Activated CD4-positive, CD25-positive, alpha-beta regulatory T cell treated with anti-CD3 and anti-CD28 coated beads, Interleukin-2, amount 50 U/mL, for 72 hours (primary cell): ENCODE data around the gene EIF5AL1.
"Not testable (repeated sequence)": the region's sequence is repeated elsewhere in the genome, so short reads cannot be mapped to it uniquely, and the experiment has no call there.

Source experiments
- DNase-seq: peaks from one replicate; pipeline ENCODE4 v3.0.0; 2021

EIF5AL1 gene

DNA sequence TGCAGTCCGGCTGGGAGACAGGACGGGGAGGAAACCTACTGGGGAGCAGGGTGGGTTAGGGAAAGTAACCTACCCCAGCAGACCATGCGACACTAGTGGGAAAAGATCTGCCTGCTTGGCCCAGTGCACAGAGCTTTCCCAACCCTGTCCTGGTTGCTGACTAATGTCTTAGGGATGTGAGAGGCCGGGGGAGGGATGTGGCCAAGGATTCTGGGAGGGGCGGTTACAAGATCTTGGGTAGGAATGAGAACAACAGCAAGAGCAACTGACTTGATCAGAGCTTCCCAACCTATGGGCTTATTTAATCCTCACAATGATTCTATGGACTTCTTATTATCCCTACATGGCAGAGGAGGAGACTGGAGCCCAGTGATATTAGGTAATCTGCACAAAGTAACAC lies 24.0 kb upstream of the EIF5AL1 start:
- no peak for DNase-seq

DNA sequence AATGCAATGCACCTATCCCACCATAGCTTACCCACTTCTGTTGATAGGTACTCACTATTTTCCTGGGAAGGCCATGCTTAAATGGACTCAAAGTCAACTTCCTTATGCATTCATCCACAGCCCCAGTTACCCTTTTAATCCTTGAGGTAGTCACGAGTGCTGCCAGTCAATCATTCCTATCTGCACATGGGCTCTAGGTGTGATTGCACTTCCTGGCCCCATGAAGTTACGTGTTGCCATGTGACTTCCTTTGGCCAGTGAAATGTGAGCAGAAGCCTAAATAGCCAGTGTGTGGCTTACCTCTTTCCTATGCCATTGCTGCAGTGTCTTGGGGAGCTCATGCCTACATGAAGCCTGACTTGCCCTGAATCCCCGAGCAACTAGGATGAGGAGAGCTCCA lies 23.5 kb upstream of the EIF5AL1 start:
- no peak for DNase-seq

DNA sequence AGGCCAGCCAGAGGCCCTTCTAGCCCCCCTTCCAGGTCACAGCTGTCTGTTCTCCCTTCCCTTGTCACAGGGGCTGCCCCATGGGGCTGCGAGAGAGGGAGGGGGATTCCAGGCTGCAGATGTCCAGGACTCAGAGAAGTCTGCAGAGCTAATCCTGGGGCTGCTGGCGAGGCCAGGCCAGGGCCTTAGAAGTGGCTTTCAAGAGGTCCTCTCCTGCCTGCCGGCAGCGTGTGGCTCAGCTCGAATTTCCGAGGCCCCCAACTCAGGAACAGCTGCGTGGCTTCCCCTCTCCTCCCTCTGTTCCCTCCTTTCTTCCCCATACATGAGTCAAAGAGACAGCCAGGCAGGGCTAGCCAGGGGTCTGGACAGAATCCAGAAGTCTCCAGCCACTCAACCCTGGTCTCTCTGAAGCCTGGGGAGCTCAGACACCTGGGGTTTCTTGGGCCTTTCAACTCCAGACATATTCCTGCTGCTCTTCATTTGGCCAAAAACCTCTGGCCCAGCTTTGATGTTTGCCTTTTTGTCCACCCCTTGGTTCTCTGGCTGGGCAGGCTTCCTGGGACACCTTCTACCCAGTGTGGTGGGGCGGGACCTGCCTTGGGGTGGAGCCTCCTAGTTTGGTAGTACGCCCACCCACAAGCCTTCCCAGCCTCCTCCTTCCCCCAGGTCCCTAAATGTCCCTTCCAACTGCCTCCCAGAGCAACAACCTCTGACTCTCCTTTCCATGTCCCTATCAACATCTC lies 21.8 kb upstream of the EIF5AL1 start:
- DNase-seq: no peak

DNA sequence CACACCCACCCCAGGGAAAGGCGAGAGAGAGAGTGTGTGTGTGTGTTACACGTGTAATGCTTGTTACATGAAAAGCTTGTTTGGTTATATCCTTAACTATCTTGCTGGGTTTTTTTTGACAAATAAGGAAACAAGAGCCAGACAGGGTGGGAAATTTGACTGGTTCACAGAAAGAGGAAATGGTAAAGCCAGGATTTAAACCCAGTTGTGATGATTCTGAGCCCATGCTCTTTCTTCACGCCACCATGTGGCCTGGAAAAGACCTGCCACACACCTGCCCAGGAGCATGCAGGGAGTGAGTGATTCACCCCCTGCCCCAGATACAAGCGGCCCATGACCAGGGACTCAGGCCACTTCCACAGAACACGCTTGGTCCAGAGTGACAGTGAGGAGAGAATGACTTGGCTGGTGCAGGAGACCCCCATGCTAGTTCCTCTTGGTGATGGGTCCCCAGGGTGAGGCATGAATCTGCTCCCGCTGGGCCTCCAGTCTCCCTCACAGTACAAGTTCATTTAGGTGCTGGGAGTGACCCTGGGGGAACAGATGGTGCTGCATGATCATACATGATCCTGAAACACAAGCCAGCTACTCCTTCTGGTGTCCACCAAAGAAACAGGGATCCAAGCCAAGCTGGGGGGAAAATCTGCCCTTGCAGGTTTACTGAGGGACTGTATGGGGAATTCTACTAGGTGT lies 21.0 kb upstream of the EIF5AL1 start:
- no peak for DNase-seq

DNA sequence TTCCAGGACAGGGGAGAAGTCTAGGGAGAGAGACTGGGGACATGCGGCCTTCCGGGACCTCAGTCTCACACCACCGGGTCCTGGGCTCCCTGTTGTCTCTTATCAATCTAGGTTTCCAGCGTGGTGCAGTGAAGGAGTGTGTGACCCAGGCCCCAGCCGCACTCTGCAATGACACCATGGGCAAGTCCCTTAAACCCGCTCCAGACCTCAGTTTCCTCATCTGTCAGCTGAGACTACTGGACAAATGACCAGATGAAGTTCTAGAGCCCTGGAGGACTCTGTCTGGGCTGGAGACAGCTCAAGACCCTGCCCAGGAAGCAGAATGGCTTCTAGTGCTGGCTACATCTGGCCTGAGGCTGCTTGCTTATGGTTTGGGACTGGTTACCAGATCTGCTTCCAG lies 20.1 kb upstream of the EIF5AL1 start:
- DNase-seq: no peak

DNA sequence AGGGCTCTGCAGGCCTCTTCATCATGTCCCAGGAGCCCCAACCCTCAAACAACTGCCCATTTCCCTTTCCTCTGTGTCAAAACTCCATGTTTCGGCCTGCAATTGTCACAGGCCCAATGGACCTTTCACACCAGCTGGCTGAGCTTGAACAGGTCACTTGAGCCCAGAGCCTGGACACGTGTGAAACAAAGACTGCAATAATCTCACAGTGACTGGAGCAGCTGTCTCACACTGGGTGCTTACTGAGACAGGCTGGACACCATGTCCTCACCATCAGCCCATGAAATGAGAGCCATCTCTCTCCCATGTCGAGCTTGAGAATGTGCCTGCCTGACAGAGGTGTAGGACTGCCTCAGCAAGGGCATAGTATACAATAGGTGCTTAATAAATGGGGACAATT lies 19.5 kb upstream of the EIF5AL1 start:
- no peak for DNase-seq

DNA sequence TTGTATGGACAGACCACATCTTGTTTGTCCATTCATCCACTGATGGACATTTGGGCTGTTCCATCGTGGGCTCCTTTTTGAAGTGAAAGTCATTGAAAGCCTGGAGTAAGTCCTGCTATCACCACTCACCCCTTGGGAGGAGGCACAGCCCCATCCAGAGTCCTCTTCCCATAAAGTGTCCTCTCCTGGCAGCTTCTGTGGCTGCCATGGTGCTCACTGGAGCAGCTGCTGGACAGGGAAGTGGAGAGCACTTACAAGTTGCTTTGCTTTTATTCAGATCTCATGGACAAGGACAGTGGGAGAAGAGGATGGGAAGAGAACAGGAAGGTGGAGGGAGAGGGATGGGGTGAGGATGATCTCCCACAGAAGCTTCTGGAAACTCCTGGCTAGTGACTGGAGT lies 18.5 kb upstream of the EIF5AL1 start:
- no peak for DNase-seq

DNA sequence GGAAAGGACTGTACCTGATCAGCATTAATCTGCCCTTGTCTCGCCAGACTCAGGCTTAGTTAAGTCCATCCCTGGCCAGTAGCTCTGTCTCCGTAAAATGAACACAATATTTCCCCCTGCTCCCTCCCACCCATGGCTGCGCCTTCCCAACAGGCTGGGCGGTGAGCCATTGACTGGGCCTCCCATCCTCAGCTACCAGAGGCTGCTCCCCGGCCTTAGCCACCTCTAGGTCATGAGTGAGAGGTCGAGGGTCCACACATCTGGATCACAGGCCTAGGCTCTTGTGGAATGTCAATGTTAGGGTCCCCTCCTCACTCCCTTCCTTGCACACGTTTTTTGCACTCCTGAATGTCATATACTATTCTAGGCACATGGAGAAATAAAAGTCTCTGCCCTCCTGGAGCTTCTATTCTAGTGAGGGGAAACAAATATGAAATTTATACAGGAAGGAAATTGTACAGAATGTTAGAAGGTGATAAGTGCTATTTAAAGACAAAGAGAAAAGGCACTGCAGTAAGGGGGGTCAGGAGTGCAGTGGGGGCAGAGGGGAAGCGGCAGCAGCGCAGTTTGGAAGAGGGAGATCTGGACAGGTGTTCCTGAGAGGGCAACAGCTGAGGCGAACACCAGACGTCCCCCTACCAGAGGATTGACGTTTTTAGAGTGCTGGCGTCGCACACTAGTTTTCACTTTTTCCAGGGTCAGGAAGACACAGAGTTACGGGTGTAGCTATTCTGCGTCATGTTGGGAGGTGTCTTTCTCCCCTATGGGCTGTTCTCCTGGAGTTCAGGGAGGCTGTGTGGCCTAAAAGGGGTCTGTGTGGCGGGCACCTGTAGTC lies 17.2 kb upstream of the EIF5AL1 start:
- no peak for DNase-seq

DNA sequence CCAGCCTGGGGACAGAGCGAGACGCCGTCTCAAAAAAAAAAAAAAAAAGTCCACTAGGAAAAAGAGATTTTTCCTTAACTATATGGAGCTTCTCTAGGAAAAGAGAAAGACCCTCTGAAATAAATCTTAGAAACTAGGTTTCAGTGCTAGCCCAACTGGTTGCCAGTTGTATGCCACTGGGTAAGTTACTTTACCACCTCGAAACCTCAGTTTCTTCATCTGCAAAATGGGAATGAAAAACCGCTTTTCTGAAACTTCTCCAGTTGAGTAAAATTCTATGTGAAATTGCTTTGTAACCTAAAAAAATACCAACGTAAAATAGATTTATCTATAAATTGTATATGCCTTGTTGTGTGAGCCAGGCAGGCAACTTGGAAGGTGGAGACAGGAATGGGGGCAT lies 16.5 kb upstream of the EIF5AL1 start:
- no peak for DNase-seq

DNA sequence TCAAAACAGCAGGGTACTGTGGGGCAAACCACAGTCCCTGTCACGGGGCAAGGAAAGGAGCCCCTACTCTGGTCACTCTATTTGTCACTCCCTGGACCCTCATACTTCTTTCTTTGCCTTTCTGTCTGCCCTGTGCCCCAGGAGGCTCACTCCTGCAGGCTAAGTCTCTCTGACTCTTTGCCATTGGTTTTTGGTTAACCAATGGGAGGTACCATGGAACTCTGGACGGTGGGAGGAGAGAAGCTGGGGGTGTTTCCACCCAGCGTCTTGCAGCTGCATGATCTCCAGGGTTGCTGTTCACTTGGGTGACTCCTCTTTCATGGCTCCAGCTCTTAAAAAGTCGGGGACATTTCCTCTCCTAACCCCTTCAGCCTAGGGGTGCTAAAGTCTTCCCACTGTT lies 15.4 kb upstream of the EIF5AL1 start:
- DNase-seq: no peak

DNA sequence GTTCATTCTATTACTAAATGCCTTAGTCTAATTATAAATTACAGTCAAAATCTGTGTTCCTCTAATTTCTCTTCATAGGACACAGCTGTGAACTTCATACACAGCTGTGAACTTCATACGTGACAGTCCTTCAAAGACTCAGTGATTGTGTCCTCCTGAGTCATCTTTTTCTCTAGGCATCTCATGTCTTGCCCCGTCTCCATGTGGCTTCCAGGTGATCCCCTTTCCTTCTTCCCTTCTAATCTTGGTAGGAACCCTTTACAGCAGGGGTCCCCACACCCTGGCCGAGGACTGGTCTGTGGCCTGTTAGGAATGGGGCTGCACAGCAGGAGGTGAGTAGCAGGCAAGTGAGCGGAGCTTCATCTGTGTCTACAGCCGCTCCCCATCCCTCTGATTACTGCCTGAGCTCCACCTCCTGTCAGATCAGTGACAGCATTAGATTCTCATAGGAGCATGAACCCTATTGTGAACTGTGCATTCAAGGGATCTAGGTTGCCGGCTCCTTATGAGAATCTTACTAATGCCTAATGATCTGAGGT lies 14.0 kb upstream of the EIF5AL1 start:
- DNase-seq: no peak

DNA sequence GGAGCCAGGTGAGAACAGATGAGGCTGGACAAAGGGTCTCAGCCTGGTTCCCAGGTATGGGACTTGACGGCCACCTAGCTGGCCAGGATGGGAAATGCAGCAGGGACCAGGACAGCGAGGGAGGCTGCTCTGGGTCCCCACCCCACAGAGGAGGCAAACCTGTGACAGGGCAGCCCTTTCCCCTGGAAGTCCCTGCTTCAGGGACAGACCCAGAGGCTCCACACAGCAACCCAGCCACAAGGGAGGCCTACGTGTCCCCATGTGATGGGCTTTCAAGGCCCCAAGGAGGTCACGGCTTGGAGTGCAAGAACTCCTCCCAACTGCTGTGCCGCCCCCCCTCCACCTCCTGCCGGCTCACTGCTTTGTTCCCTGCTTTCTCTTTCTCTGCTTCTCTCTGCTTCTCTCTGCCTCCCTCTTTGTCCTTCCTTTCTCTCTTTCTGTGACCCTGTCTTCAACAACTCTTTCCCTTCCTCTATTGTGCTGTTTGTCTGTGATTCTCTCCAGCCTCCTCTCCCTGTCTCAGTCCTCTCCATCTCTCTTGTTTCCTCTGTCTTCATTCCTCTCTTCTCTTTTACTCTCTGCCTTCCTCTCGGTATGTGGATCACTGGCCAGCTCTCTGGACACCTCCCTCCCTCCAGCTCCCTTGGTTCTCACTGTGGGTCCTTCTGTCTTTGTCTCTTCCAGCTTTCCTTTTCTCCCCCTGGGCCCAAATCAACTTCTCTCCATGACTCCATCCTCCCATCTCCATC lies 9.6 kb upstream of the EIF5AL1 start:
- DNase-seq: no peak

DNA sequence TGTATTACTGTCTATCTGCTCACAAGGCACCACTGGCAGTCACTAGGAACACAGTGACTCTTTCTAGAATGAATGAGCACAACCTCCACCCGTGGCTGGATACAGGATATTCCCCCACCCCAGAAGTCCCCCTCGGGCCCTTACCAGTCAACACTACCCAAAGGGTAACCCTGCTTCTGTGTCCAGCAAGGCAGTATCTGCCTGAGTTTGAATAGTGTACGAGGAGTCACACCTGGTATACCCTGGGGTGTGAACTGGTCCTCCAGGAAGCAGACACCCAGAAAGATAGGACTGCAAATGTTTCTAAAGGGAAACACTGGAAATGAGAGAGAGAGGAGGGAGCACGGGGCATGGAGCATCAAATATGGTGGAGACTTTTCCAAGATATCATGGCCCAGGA lies 8.5 kb upstream of the EIF5AL1 start:
- not testable (repeated sequence) for DNase-seq

DNA sequence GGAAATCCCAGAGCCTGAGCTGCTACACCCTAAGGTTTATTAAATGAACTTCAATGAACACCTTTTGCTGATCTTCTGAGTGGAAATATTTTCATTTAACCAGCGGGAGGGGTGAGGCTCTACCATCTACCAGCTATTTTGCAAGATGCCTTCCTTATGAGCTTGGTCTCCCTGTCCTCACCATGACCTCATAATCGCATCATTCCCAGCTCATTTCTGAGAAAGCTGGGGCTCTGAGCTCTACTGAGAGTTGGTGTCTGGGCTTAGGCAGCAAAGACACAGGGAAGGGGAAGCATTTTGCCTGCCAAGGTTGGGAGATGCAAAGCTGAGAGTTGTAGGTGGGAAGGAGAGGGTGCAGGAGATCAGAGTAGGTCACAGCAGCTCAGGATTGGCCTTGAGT lies 7.8 kb upstream of the EIF5AL1 start:
- not testable (repeated sequence) for DNase-seq

DNA sequence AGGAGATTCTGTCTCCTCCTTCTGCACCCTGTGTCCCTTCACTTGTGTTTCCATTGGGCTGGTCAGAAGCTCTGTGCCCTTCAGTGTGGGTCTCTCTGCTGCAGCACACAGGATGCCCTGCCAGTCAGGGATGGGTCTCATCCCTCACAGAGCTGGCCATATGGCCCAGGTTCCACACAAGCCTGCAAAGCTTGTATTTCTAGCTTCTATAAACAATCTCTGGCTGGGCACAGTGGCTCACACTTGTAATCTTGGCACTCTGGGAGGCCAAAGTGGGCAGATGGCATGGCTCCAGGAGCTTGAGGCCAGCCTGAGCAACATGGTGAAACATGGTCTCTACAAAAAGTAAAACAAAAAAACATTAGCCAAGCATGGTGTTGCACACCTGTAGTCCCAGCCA lies 7.0 kb upstream of the EIF5AL1 start:
- not testable (repeated sequence) for DNase-seq

DNA sequence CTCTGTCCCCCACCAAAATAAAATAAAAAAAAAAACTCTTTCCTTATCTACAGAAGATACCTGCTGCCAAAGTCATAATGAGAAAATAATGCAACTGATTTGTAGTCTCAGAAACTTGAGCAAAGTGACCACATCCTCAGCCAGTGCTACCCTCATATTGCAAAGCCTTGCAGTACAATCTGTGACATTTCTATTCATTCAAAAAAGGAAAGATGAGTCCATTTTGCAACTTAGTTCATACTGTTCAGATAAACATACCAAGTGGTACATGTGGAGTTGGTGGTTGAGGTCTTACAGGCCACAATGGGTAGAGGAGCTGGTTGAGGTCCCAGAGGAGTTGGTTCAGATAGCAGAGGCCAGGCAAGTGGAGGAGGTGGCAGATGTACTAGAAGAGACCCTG lies 6.5 kb upstream of the EIF5AL1 start:
- no peak for DNase-seq

DNA sequence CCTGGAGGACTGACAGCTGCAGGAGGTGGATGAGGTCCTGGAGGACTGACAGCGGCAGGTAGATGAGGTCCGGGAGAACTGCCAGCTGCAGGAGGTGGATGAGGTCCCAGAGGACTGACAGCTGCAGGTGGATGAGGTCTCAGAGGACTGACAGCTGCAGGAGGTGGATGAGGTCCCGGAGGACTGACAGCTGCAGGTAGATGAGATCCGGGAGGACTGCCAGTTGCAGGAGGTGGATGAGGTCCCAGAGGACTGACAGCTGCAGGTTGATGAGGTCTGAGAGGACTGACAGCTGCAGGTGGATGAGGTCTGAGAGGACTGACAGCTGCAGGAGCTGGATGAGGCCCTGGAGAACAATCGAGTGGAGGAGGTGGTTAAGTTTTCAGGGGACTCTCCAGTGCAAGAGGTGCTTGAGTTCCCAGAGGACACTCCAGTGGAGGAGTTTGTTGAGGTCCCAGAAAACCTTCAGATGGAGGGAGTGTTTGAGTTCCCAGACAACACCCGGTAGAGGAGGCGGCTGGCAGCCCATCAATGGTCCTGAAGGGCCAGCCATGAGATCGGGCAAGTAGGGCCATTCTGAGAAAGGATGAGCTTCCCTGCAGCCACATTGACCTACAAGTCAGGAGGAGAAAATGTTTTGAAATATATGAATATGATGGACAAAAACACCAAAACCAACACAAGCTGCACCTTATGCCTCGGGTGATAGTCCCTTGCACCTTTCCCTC lies 4.7 kb upstream of the EIF5AL1 start:
- no peak for DNase-seq

DNA sequence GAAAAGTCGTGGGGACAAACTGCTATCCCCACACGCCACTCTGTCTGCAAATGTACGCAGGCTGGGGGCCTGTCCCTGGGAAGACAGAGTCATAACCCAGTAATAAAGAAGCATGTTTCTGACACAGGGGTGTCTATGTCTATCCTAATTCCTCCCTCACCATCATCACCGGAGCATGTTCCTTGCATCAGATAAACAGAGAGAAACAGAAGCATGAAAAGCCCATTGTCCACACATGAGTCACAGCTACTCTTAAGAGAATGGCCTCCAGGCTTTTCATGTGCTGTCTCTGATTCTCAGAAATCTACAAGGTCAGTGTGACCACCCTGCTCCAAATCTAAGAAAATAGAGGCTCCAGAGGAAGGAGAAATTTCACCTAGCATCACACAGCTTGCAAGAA lies 4.1 kb upstream of the EIF5AL1 start:
- DNase-seq: not testable (repeated sequence)

DNA sequence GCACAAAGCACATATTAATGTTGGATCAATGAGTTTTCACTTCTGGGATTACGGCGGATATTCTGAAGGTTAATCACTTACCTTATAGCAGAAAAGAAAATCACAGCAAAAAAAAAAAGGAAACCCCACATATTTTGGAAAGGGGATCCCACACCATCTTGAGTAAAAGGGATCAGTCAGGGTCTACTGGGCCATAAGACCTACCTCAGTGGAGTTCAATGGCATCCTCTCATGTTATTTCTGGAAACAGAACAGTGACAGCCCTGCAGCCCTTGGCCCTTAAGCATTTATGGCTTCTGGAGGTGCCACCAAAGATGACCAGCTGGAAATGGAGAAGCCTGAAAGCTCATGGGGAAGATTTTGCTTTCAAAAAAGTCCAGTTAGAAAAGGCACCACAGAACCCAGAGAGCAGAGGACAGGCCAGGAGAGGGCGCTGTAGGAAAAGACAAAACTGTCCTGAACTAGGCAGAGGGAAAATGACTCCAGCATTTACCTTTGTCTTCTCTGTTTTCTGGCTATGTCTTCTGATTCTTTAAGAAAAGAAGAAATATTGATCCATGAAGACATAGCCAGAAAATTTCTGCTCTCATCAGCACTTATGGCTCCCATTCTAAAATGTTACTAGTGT lies 2.9 kb upstream of the EIF5AL1 start:
- DNase-seq: not testable (repeated sequence)

DNA sequence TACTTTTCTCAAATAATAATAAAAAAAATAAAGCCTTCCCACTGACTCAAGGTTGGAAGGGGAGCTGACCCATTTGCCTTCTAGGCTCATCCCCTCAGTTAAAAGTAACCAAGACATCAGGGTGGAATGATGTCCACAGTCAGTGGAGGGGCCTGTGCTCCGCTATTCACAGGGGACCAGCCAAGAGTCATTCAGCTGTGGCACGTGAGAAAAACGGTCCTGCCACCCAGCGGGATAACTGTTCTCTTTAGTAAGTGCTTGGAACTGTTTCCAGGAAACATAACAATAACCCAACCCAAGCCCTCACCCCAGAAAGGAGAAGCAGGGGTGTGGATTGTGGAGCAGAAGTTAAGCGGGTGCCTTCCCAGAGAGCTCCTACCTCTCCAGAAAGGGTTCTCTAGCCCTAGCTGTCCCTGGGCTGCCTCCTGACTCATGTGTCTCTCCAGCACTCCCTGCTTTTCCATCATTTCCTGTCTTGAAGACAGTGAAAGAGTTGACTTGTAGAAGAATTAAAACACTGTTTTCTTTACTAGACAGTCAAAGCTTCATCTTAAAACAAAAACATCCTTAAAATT lies 2.3 kb upstream of the EIF5AL1 start:
- not testable (repeated sequence) for DNase-seq

DNA sequence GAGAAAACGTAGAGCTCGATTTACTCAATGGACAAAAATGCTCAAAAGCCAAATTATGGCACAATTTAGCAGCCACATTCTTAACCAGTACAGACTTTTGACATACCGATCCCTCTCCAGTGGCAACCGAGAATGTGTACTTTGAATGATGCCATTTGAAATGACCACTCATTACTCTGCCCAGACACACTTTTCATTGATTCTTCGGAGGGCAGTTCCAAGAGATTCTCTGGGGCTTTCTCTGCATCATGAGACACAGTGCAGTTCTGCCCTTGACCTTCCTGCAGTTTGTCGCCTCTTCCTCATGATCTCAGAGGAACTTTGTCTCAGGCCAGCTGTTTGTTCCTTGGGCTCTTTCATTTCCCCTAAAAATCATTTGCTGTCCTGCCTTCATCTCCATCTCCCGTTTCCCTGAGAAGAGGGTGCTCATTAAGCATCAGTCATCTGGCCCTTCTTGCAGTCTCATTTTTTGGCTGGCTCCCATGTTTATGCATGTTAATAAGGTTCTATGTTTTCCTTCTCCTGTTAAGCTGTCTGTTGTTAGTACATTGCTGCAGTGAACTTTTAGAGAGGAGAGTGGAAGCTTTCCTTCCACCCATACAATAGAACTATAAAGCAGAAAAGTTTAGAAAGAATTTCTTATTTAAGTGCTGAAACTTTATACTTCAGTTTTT lies 4.3 kb downstream of the EIF5AL1 start:
- not testable (repeated sequence) for DNase-seq
